Endothelial cell of umbilical vein (primary cell): ENCODE data around the gene SLC38A10. TPM values are rescaled to one million over a fixed set of nuclear protein-coding genes. Genes with fewer than 3 reads are reported as not detected.

Source experiments
- BruUV-seq: library from RNA; stranded (reverse); fragments of 400-500 nt; replicated peaks from 2 replicates; lab custom pipeline; 2021; lab: Mats Ljungman, UMichigan
- CTCF ChIA-PET: fragments of 300-600, 350-600 bp; sonication (Branson Sonifier 250); formaldehyde crosslinking; loops from one replicate; lab custom pipeline; 2021; ENCODE audit warnings: antibody characterized with exemption, inconsistent platforms; lab: Charles Lee
- POLR2A ChIA-PET: fragments of 300-600, 350-600 bp; sonication (Branson Sonifier 250); formaldehyde crosslinking; loops from one replicate; lab custom pipeline; 2021; ENCODE audit warnings: antibody characterized with exemption, inconsistent platforms; lab: Charles Lee
- DNase-seq: peaks from one replicate; pipeline ENCODE4 v3.0.0-alpha.2; 2011; ENCODE audit warnings: low read depth, low spot score
- FAIRE-seq: peaks from 2 replicates; lab custom pipeline; 2011; peaks lifted over from hg19 to GRCh38; lab: Jason Lieb, UNC
- H2AFZ ChIP-seq: 2 replicates; pipeline ENCODE4 v1.6.0; 2012; ENCODE audit warnings: low read depth, low read length, control low read depth, inconsistent platforms
- H3K27ac ChIP-seq: 2 replicates; pipeline ENCODE4 v1.5.1; 2011; ENCODE audit warnings: low read depth, mild to moderate bottlenecking, control low read depth, low read length, moderate library complexity; ENCODE audit not compliant: insufficient read depth
- H3K27me3 ChIP-seq, 2 experiments: 2 replicates each; pipeline versions ENCODE4 v1.6.0 to v1.6.1; 2011; ENCODE audit warnings: low read length in 2 of 2, mixed read lengths in 1 of 2; ENCODE audit not compliant: control insufficient read depth in 2 of 2, insufficient read depth in 2 of 2
- H3K36me3 ChIP-seq, 2 experiments: 2 replicates in 1 of 2; 3 replicates in 1 of 2; pipeline ENCODE4 v1.5.1; 2011; ENCODE audit warnings: low read length in 2 of 2, mild to moderate bottlenecking in 1 of 2, moderate library complexity in 1 of 2; ENCODE audit not compliant: control insufficient read depth in 2 of 2, insufficient read depth in 2 of 2; ENCODE audit errors: extremely low read depth in 1 of 2
- H3K4me1 ChIP-seq: 3 replicates; pipeline ENCODE4 v1.5.1; 2011; ENCODE audit warnings: mild to moderate bottlenecking, low read length; ENCODE audit not compliant: control insufficient read depth, insufficient read depth; ENCODE audit errors: extremely low read depth
- H3K4me2 ChIP-seq: 2 replicates; pipeline ENCODE4 v1.6.1; 2011; ENCODE audit warnings: low read length, control low read depth, mixed read lengths; ENCODE audit not compliant: insufficient read depth
- H3K4me3 ChIP-seq, 3 experiments: fragments of 200-600 bp in 1 of 3; sonication (generic), shearing (Covaris generic) in 1 of 3; replicated peaks in 1 of 3; 2 replicates each; pipeline ENCODE4 v1.5.1; 2011 to 2016; ENCODE audit warnings: control low read depth in 3 of 3, low read length in 3 of 3, mild to moderate bottlenecking in 2 of 3, inconsistent platforms in 1 of 3, low read depth in 1 of 3, moderate library complexity in 1 of 3; ENCODE audit not compliant: insufficient read depth in 1 of 3
- H3K79me2 ChIP-seq: 2 replicates; pipeline ENCODE4 v1.6.0; 2012; ENCODE audit warnings: low read length, inconsistent platforms; ENCODE audit not compliant: control insufficient read depth, insufficient read depth
- H3K9ac ChIP-seq: replicated peaks from 2 replicates; pipeline ENCODE3; 2011; ENCODE audit warnings: low read length, control low read depth; ENCODE audit not compliant: insufficient read depth; ENCODE audit errors: extremely low read depth
- H3K9me1 ChIP-seq: replicated peaks from 3 replicates; pipeline ENCODE4 v1.6.0; 2011; ENCODE audit warnings: mild to moderate bottlenecking, low read length; ENCODE audit not compliant: control insufficient read depth, insufficient read depth; ENCODE audit errors: extremely low read depth
- H3K9me3 ChIP-seq: replicated peaks from 2 replicates; pipeline ENCODE4 v1.5.1; 2012; ENCODE audit warnings: low read length, inconsistent platforms; ENCODE audit not compliant: control insufficient read depth, insufficient read depth
- H4K20me1 ChIP-seq: replicated peaks from 2 replicates; pipeline ENCODE3; 2011; ENCODE audit warnings: mild to moderate bottlenecking, low read length; ENCODE audit not compliant: control insufficient read depth, insufficient read depth; ENCODE audit errors: extremely low read depth
- EZH2 ChIP-seq: IDR thresholded peaks from 2 replicates; pipeline ENCODE4 v1.6.1; 2012; ENCODE audit warnings: borderline replicate concordance, low read depth, mild to moderate bottlenecking, moderate library complexity, low read length, inconsistent platforms; ENCODE audit not compliant: severe bottlenecking
- FOS ChIP-seq: IDR thresholded peaks from 2 replicates; pipeline ENCODE4 v1.6.1; 2011; ENCODE audit warnings: mild to moderate bottlenecking, low read length, moderate library complexity, borderline replicate concordance; ENCODE audit not compliant: insufficient read depth
- GATA2 ChIP-seq: IDR thresholded peaks from 2 replicates; pipeline ENCODE4 v1.7.0; 2011; ENCODE audit warnings: low read depth, mild to moderate bottlenecking, moderate library complexity, mixed read lengths, low read length; ENCODE audit not compliant: insufficient read length, insufficient read depth
- JUN ChIP-seq: IDR thresholded peaks from 2 replicates; pipeline ENCODE4 v1.6.1; 2011; ENCODE audit warnings: borderline replicate concordance, low read depth; ENCODE audit not compliant: insufficient read length, insufficient read depth
- MAX ChIP-seq: IDR thresholded peaks from 2 replicates; pipeline ENCODE4 v1.6.1; 2011; ENCODE audit not compliant: insufficient read depth, insufficient read length
- MYC ChIP-seq: IDR thresholded peaks from one replicate; pipeline ENCODE4 v1.6.1; 2011; ENCODE audit warnings: mild to moderate bottlenecking, low read depth, low read length
- POLR2A ChIP-seq: IDR thresholded peaks from 2 replicates; pipeline ENCODE4 v1.6.1; 2012; ENCODE audit warnings: low read depth, mild to moderate bottlenecking, control low read depth, low read length
- POLR2AphosphoS5 ChIP-seq: IDR thresholded peaks from 2 replicates; pipeline ENCODE4 v1.6.1; 2012; ENCODE audit warnings: low read depth, mild to moderate bottlenecking, control low read depth, low read length, moderate library complexity; ENCODE audit not compliant: insufficient read depth
- dilution Hi-C: fragments of 300-500 bp; cut with MboI; formaldehyde crosslinking; loops from one replicate; pipeline ENCODE4 v1.15.0; 2019; ENCODE audit warnings: low sequenced_read_pairs; ENCODE audit not compliant: extremely low pct_ligation_motif_present
- intact Hi-C: fragments of 100-400 bp; cut with micrococcal nuclease; formaldehyde crosslinking; loops from one replicate; pipeline ENCODE4 v1.10.0; 2022
- polyA plus RNA-seq, 4 experiments: library from polyadenylated mRNA; depleted of rRNA in 3 of 4; stranded (reverse) in 3 of 4; unstranded in 1 of 4; fragments of >200 nt; gene quantifications; 2 replicates each; pipeline versions ENCODE4 v1.2.1 to v1.2.3, GENCODE V29; 2011 to 2012; ENCODE audit warnings: missing spikeins in 1 of 4
- total RNA-seq: library from RNA; stranded (reverse); gene quantifications from 2 replicates; pipeline ENCODE4 v1.2.3, GENCODE V29; 2021
- TF ChIP-seq, protein P1 (sequence below), 2 donors: IDR thresholded peaks; 1 replicate in 1 of 2; 2 replicates in 1 of 2; pipeline ENCODE4 v1.5.1; 2011; ENCODE audit warnings: low read length in 2 of 2, mild to moderate bottlenecking in 2 of 2, moderate library complexity in 2 of 2, control low read depth in 1 of 2, inconsistent platforms in 1 of 2, low read depth in 1 of 2; ENCODE audit not compliant: insufficient read depth in 1 of 2; ENCODE audit errors: extremely low read depth in 1 of 2

SLC38A10 gene
- total and polyA plus RNA-seq, 2 donors (not counting 3 experiments of a cell fraction or from before 2014, with no cell fraction given): 72.7 to 113 TPM

GRCh38 chr17:81208651-81209050 lies 86.5 kb downstream of the SLC38A10 start:
- no peak for DNase-seq
- no peak for FAIRE-seq
- no peak overlapping the region for H2AFZ ChIP-seq
- H3K27ac ChIP-seq: no peak overlapping the region
- intact Hi-C loops (no loop called here), dilution Hi-C loops (no loop called here)
- TF ChIP-seq FOS: no peak
- no peak for TF ChIP-seq POLR2A
- TF ChIP-seq EZH2: no peak
- H3K9me1 ChIP-seq: no peaks in the 10 kb centered on the region
- no peak overlapping the region for H3K4me2 ChIP-seq
- H3K9me3 ChIP-seq: no peaks in the 10 kb centered on the region
- no peaks in the 10 kb centered on the region for H3K79me2 ChIP-seq
- H3K4me3 ChIP-seq: no peak overlapping the region
- no TSS peak for BruUV-seq
- POLR2A ChIA-PET: no interaction called here
- H4K20me1 ChIP-seq: no peaks in the 10 kb centered on the region
- no peak overlapping the region for H3K9ac ChIP-seq
- CTCF ChIA-PET: interaction anchor here (0.8 kb wide), 1 partner anchor 9 kb away, joined by 3 read pairs; no protein-coding TSS in a partner anchor
- peaks cover 6% of the 10 kb centered on the region for H3K4me1 ChIP-seq
- H3K36me3 ChIP-seq: peaks cover 0 to 4% of the 10 kb centered on the region in 2 experiments
- no peaks in the 10 kb centered on the region for H3K27me3 ChIP-seq

DNA sequence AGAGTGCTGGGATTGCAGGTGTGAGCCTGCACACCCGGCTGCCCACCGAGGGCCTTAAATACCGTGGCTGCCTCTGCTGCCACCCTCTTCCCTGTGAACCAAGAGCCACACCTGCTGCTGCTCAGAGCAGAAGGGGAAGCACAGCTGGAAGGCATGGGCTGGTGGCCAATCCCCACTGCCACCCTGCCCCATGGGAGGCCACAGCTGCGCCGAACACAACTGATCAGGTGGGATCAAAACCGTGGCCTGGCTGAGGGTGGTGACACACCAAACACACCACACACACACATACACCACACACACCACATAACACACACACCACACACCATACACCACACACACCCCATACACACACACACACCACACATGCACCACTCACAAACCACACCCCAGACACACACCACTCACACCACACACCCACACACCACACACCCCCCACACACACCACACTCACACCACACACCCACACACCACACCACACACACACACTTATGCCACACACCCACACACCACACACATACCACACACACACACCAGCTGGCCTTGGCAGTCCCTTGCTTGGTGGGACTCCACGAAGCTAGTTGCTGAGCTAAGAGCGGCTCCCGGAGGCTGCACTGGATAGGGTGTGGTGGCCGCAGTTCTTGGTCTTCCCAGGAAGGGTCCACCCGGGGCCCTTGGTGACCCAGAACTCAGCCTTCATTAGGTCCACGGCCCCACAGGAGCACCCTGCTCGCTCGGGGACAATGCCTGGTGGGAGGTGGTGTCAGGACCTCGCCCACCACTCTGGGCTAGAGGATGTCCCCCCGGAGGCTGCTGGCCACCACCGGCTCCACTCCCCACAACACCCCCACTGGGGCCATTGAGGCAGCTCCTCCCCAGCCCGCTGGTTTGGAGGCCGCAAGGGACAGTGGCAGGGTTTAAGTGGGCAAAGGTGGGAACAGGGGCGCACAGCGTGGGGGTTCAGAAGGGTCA lies 87.2 kb downstream of the SLC38A10 start:
- Histone ChIP-seq H3K9me1 (no peaks in the 10 kb centered on the region), H3K79me2 (no peaks in the 10 kb centered on the region), H3K27me3 (no peaks in the 10 kb centered on the region), H3K9me3 (no peaks in the 10 kb centered on the region), H3K4me2 (no peak overlapping the region), H2AFZ (no peak overlapping the region), H3K36me3 (peaks cover 0 to 4% of the 10 kb centered on the region in 2 experiments), H3K9ac (no peak overlapping the region), H3K4me1 (peaks cover 6% of the 10 kb centered on the region), H3K27ac (no peak overlapping the region), H4K20me1 (no peaks in the 10 kb centered on the region), H3K4me3 (no peak overlapping the region)
- dilution Hi-C loops: no loop called here
- BruUV-seq: no TSS peak
- FAIRE-seq (no peak), DNase-seq (no peak)
- ChIA-PET CTCF (interaction anchor here (0.8 to 1.1 kb wide), 2 partner anchors 9 to 50 kb away, joined by 3 to 4 read pairs; no protein-coding TSS in a partner anchor), POLR2A (no interaction called here)
- TF ChIP-seq JUN (no peak), GATA2 (no peak), FOS (no peak), POLR2A (no peak), MYC (no peak), EZH2 (no peak), MAX (no peak), POLR2AphosphoS5 (no peak)
- TF ChIP-seq, protein P1, sequence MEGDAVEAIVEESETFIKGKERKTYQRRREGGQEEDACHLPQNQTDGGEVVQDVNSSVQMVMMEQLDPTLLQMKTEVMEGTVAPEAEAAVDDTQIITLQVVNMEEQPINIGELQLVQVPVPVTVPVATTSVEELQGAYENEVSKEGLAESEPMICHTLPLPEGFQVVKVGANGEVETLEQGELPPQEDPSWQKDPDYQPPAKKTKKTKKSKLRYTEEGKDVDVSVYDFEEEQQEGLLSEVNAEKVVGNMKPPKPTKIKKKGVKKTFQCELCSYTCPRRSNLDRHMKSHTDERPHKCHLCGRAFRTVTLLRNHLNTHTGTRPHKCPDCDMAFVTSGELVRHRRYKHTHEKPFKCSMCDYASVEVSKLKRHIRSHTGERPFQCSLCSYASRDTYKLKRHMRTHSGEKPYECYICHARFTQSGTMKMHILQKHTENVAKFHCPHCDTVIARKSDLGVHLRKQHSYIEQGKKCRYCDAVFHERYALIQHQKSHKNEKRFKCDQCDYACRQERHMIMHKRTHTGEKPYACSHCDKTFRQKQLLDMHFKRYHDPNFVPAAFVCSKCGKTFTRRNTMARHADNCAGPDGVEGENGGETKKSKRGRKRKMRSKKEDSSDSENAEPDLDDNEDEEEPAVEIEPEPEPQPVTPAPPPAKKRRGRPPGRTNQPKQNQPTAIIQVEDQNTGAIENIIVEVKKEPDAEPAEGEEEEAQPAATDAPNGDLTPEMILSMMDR (IDR thresholded peaks at IDR 0.05; ENCODE audit: extremely low read depth in 1 of 2, insufficient read depth in 1 of 2, low read depth in 1 of 2, low read length in 2 of 2): no peak
- intact Hi-C loops: no loop called here
